WTC11 (cell line): ENCODE measurements around the gene ARL6IP5. TPM values are rescaled to one million over a fixed set of nuclear protein-coding genes. Genes with fewer than 3 reads are reported as not detected.
A peak's percentile ranks its signal among the peaks of the same experiment; 100 is the strongest.

Experiments used
- ATAC-seq: fragments of 200-7000 bp; cut with Tn5 transposase; 2 replicates; pipeline ENCODE4 v1.10.0; 2021; ENCODE audit warnings: mild to moderate bottlenecking, moderate library complexity
- CTCF ChIA-PET: fragments of 300-600 bp; sonication (Branson Sonifier 250); formaldehyde crosslinking; loops from one replicate; lab custom pipeline; 2021; ENCODE audit warnings: antibody characterized with exemption; lab: Charles Lee
- POLR2A ChIA-PET: fragments of 350-600 bp; sonication (Branson Sonifier 250); formaldehyde crosslinking; loops from one replicate; lab custom pipeline; 2021; ENCODE audit warnings: antibody characterized with exemption; lab: Charles Lee
- DNase-seq: peaks from one replicate; pipeline ENCODE4 v3.0.0; 2021; ENCODE audit warnings: low spot score
- H3K27ac Mint-ChIP-seq: 2 replicates; pipeline ENCODE4 v1.8.0; 2021; ENCODE audit warnings: mixed read lengths
- H3K27me3 Mint-ChIP-seq: 2 replicates; pipeline ENCODE4 v1.8.0; 2021; ENCODE audit warnings: low read depth, mild to moderate bottlenecking, moderate library complexity, mixed read lengths
- H3K36me3 Mint-ChIP-seq: 2 replicates; pipeline ENCODE4 v1.8.0; 2021; ENCODE audit warnings: mixed read lengths
- H3K4me1 Mint-ChIP-seq: 2 replicates; pipeline ENCODE4 v1.8.0; 2022; ENCODE audit warnings: mixed read lengths
- H3K4me3 Mint-ChIP-seq: 2 replicates; pipeline ENCODE4 v1.8.0; 2021; ENCODE audit warnings: mild to moderate bottlenecking, moderate library complexity, mixed read lengths
- H3K9me3 Mint-ChIP-seq: 2 replicates; pipeline ENCODE4 v1.8.0; 2021; ENCODE audit warnings: mixed read lengths
- AFF4 ChIP-seq: sonication (generic); formaldehyde crosslinking; IDR thresholded peaks from 2 replicates; pipeline ENCODE4 v1.8.1; 2023; ENCODE audit warnings: mild to moderate bottlenecking, missing genetic modification reagents, borderline replicate concordance
- ATF2 ChIP-seq: sonication (generic); formaldehyde crosslinking; IDR thresholded peaks from 2 replicates; pipeline ENCODE4 v1.8.1; 2022; ENCODE audit warnings: low read depth, missing genetic modification reagents, borderline replicate concordance
- FOXP1 ChIP-seq: sonication (generic); formaldehyde crosslinking; IDR thresholded peaks from 2 replicates; pipeline ENCODE4 v1.8.0; 2022; ENCODE audit warnings: missing genetic modification reagents, mild to moderate bottlenecking, moderate library complexity, borderline replicate concordance
- GTF2I ChIP-seq: fragments of 250-450 bp; sonication (Bioruptor Pico); conservative IDR thresholded peaks from 2 replicates; pipeline ENCODE4 v1.4.0; 2021; ENCODE audit warnings: mild to moderate bottlenecking
- HMGXB4 ChIP-seq: sonication (generic); formaldehyde crosslinking; IDR thresholded peaks from 2 replicates; pipeline ENCODE4 v1.8.1; 2023; ENCODE audit warnings: mild to moderate bottlenecking, moderate library complexity, missing genetic modification reagents
- KAT7 ChIP-seq: sonication (generic); formaldehyde crosslinking; IDR thresholded peaks from 2 replicates; pipeline ENCODE4 v1.8.1; 2023; ENCODE audit warnings: missing genetic modification reagents, mild to moderate bottlenecking, borderline replicate concordance
- SP1 ChIP-seq: sonication (generic); formaldehyde crosslinking; conservative IDR thresholded peaks from 2 replicates; pipeline ENCODE4 v1.8.1; 2022; ENCODE audit warnings: missing genetic modification reagents
- ZNF138 ChIP-seq: sonication (generic); formaldehyde crosslinking; conservative IDR thresholded peaks from 2 replicates; pipeline ENCODE4 v1.8.1; 2022; ENCODE audit warnings: mild to moderate bottlenecking, moderate library complexity, missing genetic modification reagents
- ZNF416 ChIP-seq: fragments of 250-450 bp; sonication (Bioruptor Pico); IDR thresholded peaks from 2 replicates; pipeline ENCODE4 v1.9.0; 2021; ENCODE audit warnings: mild to moderate bottlenecking, inconsistent platforms
- ZNF423 ChIP-seq: fragments of 250-450 bp; sonication (Bioruptor Pico); IDR thresholded peaks from 2 replicates; pipeline ENCODE4 v2.1.2; 2022; ENCODE audit warnings: mild to moderate bottlenecking, moderate library complexity
- total RNA-seq: library from RNA; stranded (reverse); gene quantifications from 3 replicates; pipeline ENCODE4 v1.2.3, GENCODE V29; 2021
- TF ChIP-seq, protein P1 (sequence below): sonication (generic); formaldehyde crosslinking; IDR thresholded peaks from 2 replicates; pipeline ENCODE4 v1.8.1; 2023; ENCODE audit warnings: mild to moderate bottlenecking, missing genetic modification reagents, moderate library complexity
- TF ChIP-seq, protein P2 (sequence below): sonication (generic); formaldehyde crosslinking; IDR thresholded peaks from 2 replicates; pipeline ENCODE4 v1.8.0; 2022; ENCODE audit warnings: mild to moderate bottlenecking, missing genetic modification reagents
- TF ChIP-seq, protein P3 (sequence below): fragments of 250-450 bp; sonication (Bioruptor Pico); IDR thresholded peaks from 2 replicates; pipeline ENCODE4 v1.9.0; 2021; ENCODE audit warnings: mild to moderate bottlenecking, borderline replicate concordance

The ARL6IP5 gene
- total RNA-seq, 1 experiment from 2014 or later = 28.4 TPM

DNA sequence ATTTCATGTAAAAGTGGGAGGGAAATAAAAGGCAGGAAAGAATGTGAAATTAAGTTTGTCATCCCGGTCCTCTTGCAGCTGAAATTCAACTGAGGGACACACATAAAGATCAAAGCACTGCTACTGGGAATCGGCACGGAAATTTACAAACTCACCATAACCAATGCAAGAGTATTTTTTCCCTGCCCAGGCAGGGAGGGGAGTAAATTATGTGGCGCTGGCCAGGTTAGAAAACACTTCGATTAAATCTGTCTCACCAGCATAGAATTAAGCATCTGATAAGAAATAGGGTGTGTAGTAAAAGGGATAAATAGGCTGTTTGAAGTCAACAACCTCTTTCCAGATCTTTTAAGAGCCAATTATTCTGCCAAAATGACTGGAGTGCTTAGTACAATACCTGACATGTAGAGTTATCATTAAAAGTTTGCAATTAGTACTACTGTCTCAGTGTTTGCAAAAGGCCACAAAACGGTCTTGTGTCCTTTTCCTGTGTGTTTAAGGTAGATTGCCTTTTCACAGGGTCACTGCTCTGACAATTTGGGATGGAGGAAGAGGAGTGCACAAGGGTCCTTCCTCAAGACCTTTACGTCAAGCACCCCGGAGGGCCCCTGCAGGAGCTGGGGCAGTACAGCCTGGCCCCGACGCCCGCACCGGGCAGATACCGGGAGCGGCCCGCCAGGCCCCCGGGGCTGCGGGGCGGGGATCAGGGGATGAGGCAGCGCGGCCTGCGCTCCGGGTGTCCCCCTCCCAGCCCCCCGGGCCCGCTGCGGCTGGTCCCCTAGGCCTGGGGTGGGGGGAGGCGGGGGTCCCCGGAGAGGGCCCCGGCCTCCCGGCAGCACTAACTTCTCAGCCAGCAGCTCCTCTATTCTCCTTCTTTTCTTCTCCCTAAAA, 5.2 kb upstream of the ARL6IP5 start:
- peak overlapping the region; percentile 74 for H3K27ac Mint-ChIP-seq
- TF ChIP-seq HMGXB4 (no peak), KAT7 (CRISPR knock-in tag) (0 out of 2 replicates have a peak, but pooled peaks have one; percentile 30), ZNF423 (peak; percentile 48)
- TF ChIP-seq, protein P1, sequence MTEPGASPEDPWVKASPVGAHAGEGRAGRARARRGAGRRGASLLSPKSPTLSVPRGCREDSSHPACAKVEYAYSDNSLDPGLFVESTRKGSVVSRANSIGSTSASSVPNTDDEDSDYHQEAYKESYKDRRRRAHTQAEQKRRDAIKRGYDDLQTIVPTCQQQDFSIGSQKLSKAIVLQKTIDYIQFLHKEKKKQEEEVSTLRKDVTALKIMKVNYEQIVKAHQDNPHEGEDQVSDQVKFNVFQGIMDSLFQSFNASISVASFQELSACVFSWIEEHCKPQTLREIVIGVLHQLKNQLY (CRISPR knock-in tag) = no peak
- TF ChIP-seq, protein P2, sequence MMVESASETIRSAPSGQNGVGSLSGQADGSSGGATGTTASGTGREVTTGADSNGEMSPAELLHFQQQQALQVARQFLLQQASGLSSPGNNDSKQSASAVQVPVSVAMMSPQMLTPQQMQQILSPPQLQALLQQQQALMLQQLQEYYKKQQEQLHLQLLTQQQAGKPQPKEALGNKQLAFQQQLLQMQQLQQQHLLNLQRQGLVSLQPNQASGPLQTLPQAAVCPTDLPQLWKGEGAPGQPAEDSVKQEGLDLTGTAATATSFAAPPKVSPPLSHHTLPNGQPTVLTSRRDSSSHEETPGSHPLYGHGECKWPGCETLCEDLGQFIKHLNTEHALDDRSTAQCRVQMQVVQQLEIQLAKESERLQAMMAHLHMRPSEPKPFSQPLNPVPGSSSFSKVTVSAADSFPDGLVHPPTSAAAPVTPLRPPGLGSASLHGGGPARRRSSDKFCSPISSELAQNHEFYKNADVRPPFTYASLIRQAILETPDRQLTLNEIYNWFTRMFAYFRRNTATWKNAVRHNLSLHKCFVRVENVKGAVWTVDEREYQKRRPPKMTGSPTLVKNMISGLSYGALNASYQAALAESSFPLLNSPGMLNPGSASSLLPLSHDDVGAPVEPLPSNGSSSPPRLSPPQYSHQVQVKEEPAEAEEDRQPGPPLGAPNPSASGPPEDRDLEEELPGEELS (CRISPR knock-in tag) = no peak
- H3K27me3 Mint-ChIP-seq = no peaks in the 10 kb centered on the region
- H3K4me1 Mint-ChIP-seq = peaks cover 43% of the 10 kb centered on the region
- H3K36me3 Mint-ChIP-seq = peaks cover 5% of the 10 kb centered on the region
- DNase-seq = peak; percentile 21
- POLR2A ChIA-PET = interaction anchor here (0.8 kb wide), 1 partner anchor 66 kb away, joined by 3 read pairs; the partner anchor contains the start of gene EOGT
- CTCF ChIA-PET = no interaction called here
- ATAC-seq = peak; percentile 36
- no peaks in the 10 kb centered on the region for H3K9me3 Mint-ChIP-seq
- peak overlapping the region; percentile 87 for H3K4me3 Mint-ChIP-seq

DNA sequence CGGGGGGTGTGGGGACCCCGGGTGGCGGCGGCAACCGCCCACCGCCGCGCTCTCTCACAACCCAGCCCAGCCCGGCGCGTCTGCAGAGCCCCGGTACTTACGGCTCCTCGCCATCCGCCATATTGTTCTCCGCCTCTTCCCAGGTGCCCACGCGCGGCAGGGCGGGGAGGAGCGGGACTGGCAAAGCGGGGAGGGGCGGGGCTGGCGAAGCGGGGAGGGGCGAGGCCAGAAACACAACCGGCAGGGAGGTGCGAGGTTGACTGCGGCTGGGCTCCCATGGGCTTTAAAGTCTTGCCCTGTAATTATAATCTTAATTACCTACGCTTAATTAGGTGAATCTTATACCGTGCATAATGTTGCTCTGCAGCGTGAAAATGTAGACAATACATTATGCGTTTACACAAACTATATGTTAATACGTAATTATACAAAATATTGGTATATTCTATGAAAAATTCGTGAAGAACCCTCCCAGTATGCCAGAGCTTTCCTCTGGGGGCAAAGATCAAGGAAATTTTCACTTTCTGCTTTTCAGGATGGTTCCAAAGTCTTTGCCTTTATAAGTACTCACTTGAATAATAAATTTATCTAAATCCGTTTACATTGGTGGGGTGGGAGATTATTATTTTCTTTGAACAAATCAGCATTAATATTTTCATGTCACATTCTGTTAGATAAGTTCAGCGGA, 4.4 kb upstream of the ARL6IP5 start, which contains the start of gene UBA3:
TSS of gene UBA3 (minus strand) at position 133 of the 688 bp plus-strand sequence. CDS start at position 121, 12 bp downstream.
- peak; percentile 85 for ATAC-seq
- no peaks in the 10 kb centered on the region for H3K9me3 Mint-ChIP-seq
- H3K4me1 Mint-ChIP-seq = peaks cover 45% of the 10 kb centered on the region
- H3K4me3 Mint-ChIP-seq = peak within 1 kb of the TSS; percentile 87
- peaks cover 5% of the 10 kb centered on the region for H3K36me3 Mint-ChIP-seq
- peak within 1 kb of the TSS; percentile 74 for H3K27ac Mint-ChIP-seq
- POLR2A ChIA-PET = no interaction called here
- H3K27me3 Mint-ChIP-seq = no peaks in the 10 kb centered on the region
- TF ChIP-seq, protein P3, sequence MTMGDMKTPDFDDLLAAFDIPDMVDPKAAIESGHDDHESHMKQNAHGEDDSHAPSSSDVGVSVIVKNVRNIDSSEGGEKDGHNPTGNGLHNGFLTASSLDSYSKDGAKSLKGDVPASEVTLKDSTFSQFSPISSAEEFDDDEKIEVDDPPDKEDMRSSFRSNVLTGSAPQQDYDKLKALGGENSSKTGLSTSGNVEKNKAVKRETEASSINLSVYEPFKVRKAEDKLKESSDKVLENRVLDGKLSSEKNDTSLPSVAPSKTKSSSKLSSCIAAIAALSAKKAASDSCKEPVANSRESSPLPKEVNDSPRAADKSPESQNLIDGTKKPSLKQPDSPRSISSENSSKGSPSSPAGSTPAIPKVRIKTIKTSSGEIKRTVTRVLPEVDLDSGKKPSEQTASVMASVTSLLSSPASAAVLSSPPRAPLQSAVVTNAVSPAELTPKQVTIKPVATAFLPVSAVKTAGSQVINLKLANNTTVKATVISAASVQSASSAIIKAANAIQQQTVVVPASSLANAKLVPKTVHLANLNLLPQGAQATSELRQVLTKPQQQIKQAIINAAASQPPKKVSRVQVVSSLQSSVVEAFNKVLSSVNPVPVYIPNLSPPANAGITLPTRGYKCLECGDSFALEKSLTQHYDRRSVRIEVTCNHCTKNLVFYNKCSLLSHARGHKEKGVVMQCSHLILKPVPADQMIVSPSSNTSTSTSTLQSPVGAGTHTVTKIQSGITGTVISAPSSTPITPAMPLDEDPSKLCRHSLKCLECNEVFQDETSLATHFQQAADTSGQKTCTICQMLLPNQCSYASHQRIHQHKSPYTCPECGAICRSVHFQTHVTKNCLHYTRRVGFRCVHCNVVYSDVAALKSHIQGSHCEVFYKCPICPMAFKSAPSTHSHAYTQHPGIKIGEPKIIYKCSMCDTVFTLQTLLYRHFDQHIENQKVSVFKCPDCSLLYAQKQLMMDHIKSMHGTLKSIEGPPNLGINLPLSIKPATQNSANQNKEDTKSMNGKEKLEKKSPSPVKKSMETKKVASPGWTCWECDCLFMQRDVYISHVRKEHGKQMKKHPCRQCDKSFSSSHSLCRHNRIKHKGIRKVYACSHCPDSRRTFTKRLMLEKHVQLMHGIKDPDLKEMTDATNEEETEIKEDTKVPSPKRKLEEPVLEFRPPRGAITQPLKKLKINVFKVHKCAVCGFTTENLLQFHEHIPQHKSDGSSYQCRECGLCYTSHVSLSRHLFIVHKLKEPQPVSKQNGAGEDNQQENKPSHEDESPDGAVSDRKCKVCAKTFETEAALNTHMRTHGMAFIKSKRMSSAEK (CRISPR knock-in tag) = no peak
- TF ChIP-seq GTF2I (no peak), FOXP1 (no peak), ZNF138 (CRISPR knock-in tag) (no peak), SP1 (CRISPR knock-in tag) (0 out of 2 replicates have a peak, but pooled peaks have one; percentile 50), ZNF416 (CRISPR knock-in tag) (no peak), ATF2 (CRISPR knock-in tag) (no peak), AFF4 (CRISPR knock-in tag) (no peak)
- DNase-seq = peak; percentile 88
- CTCF ChIA-PET = no interaction called here
